GM11168 (cell line): Measurements from ENCODE around the gene PTK6.

ENCODE experiments used
- in situ Hi-C: fragments of 300-500 bp; cut with MboI; formaldehyde crosslinking; loops from one replicate; pipeline ENCODE4 v1.12.0; 2022; ENCODE audit warnings: low sequenced_read_pairs; ENCODE audit not compliant: unreplicated experiment

Gene PTK6

GRCh38 chr20:63559485-63560332, 22.5 kb upstream of the PTK6 start:
- in situ Hi-C loops, result loop anchor here (10.0 kb wide), 1 partner anchor 295 kb away; no protein-coding TSS in a partner anchor

DNA sequence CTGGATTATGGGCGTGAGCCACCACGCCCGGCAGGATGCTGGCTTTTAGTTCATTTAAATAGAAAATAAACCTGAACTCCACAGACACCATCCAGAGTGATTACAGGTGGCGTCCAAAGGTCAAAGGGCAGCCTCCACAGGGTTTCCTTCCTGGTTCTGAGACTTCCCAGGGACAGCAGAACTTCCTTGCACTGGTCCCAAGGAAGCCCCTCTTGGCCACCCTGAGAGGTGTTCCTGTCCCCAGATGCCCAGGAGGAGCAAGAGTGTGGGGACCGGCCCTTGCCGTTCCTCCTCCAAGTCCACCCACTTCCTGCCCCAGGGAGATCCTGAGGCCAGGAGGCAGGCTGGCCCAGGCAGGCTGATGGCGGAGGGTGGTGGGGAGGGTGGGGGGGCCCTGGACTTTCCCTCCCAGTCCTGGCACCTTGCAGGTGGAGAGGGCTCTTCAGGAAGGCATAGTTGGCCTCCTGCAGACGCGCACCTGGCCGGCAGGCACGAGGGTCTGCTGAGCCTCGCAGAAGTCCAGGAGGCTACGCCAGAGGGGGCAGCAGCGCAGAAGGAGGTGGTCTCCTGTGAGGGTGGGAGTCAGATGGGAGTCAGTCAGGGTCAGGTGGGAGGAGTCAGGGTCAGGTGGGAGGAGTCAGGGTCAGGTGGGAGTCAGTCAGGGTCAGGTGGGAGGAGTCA, 21.8 kb upstream of the PTK6 start:
- in situ Hi-C loops, result loop anchor here (10.0 kb wide), 1 partner anchor 296 kb away; no protein-coding TSS in a partner anchor

GRCh38 chr20:63557481-63557891, 20.3 kb upstream of the PTK6 start:
- in situ Hi-C loops, result loop anchor here (10.0 kb wide), 1 partner anchor 297 kb away; no protein-coding TSS in a partner anchor

GRCh38 chr20:63556873-63557478, 19.8 kb upstream of the PTK6 start:
- in situ Hi-C loops, result loop anchor here (10.0 kb wide), 1 partner anchor 298 kb away; no protein-coding TSS in a partner anchor

DNA sequence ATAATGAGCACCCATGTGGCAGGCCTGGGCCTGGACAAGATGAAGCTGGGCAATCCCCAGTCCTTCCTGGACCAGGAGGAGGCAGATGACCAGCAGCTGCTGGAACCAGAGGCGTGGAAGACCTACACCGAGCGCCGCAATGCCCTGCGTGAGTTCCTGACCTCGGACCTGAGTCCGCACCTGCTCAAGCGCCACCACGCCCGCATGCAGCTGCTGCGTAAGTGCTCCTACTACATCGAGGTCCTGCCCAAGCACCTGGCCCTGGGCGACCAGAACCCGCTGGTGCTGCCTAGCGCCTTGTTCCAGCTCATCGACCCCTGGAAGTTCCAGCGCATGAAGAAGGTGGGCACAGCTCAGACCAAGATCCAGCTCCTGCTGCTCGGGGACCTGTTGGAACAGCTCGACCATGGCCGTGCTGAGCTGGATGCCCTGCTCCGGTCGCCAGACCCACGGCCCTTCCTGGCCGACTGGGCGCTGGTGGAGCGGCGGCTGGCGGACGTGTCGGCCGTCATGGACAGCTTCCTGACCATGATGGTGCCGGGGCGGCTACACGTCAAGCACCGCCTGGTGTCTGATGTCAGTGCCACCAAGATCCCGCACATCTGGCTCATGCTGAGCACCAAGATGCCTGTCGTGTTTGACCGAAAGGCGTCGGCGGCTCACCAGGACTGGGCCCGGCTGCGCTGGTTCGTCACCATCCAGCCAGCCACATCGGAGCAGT, 18.6 kb upstream of the PTK6 start:
- in situ Hi-C loops, result loop anchor here (10.0 kb wide), 1 partner anchor 299 kb away; no protein-coding TSS in a partner anchor

DNA sequence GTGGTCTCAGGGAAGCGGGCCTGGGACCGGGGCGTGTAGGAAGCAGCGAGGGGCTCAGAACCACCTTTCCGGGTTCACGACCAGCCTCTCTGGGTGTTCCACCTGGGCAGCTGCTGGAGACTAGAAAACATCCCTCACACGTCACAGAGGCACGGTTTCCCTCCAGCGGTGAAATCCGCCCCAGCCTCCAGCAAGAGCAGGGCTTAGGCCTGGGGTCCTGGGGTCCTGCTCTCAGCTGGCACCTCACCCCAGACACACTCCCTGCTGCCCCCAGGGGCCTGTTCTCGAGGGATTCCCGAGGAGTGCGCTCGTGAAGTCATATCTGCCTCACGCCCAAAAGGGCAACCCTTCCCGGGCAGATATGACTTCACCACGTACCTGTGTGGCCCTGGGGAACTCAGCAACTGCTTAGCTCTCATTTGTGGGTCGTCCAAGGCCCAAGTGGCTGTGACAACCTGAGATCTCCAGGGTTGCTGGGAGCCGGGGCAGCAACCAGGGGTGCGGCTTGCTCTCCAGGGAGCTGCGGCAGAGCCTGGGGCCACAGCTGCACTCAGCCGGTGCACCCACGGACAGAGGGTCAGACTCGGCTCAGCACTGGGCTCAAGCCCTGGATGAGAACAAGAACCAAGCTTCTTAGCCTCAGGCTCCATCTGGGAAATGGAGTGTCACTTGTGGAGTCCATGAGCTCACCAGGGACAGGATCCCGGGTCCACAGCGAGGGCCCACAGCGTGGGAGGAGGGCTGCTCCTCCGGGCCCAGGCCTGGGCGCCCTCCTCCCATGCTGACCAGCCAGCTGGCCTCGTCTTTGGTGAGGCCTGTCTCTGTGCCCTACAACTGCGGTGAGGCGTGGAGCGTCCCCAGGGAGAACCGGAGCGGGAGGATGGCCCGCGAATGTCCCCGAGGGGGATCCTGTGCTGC, 17.4 kb upstream of the PTK6 start:
- in situ Hi-C loops, result loop anchor here (10.0 kb wide), 1 partner anchor 300 kb away; no protein-coding TSS in a partner anchor

DNA sequence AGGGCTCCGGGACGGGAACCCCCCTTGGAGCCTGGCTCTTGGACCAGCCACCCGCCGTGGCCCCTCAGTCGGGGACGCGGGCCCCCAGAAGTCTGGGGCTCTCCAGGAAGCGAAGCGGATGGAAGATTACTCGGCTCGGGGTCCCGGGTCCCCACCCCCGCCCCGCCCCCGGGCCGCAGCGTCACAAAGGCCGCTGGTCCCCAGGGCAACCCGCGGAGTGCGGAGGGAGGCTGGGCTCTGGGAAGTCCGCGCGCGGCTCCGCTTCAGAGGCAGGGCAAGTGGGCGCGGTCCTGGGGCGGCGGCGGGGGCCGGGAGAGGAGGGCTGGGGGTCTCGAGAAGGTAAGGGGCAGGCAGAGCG, 16.7 kb upstream of the PTK6 start, which contains the start of gene FNDC11:
FNDC11 (plus strand) TSS at position 227 of the 358 bp plus-strand sequence. CDS start 1,505 bp downstream, outside the sequence.
- in situ Hi-C loops, result loop anchor here (10.0 kb wide), 1 partner anchor 301 kb away; no protein-coding TSS in a partner anchor

GRCh38 chr20:63553251-63553932, 16.2 kb upstream of the PTK6 start:
- in situ Hi-C loops, result loop anchor here (10.0 kb wide), 1 partner anchor 301 kb away; no protein-coding TSS in a partner anchor

- in situ Hi-C loops, result loop anchor here (10.0 kb wide), 1 partner anchor 302 kb away; no protein-coding TSS in a partner anchor
These were observed 15.5 kb upstream of the PTK6 start for GRCh38 chr20:63552481-63553249.

DNA sequence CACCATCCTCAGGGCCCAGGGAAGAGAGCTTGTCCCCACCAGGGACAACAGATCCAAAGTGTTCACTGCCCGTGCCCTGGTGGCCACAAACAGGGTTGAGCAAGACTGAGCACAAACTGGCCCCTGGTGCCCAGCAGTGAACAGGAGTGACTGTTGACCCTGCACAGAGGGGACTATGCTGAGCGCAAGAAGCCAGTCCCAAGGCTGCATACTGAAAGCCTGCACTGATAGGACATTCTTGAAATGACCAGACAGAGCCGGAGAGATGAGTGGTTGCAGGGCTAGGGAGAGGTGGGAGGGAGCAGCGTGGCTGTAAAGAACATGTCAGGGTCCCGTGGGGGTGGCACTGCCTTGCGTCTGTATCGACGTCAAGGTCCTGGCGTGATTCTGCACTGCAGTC, 13.9 kb upstream of the PTK6 start:
- in situ Hi-C loops, result loop anchor here (10.0 kb wide), 1 partner anchor 304 kb away; no protein-coding TSS in a partner anchor

DNA sequence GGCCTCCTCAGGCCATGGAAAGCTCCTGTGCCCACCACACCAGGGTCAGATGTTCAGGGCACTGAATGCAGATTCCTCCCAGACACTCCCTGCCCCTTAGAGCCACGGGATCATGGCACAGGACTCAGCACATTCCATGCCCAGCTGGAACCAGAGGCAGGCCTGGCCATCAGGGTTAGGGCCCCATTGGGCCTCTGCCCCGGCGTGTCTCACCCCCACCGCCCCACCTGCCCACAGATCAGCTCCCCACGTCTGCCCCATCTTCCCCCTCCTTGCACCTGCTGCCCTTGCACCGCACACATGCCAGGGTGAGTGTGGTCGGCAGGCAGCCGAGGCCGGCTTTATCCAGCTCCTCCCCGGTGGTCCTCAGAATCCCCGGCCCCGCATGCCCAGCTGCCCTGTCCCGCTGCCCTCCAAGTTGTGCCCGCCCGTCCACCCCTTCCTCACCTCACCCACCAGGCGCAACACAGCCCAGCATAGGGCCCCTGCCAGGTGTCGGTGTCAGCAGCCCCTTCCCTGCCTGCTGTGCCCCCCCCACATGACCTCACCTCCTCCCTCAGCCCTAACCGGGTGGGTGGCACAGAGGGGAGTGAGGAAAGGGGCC, 12.6 kb upstream of the PTK6 start:
- in situ Hi-C loops, result loop anchor here (10.0 kb wide), 1 partner anchor 305 kb away; no protein-coding TSS in a partner anchor

GRCh38 chr20:63549019-63549418, 11.8 kb upstream of the PTK6 start:
- in situ Hi-C loops, result no loop called here

DNA sequence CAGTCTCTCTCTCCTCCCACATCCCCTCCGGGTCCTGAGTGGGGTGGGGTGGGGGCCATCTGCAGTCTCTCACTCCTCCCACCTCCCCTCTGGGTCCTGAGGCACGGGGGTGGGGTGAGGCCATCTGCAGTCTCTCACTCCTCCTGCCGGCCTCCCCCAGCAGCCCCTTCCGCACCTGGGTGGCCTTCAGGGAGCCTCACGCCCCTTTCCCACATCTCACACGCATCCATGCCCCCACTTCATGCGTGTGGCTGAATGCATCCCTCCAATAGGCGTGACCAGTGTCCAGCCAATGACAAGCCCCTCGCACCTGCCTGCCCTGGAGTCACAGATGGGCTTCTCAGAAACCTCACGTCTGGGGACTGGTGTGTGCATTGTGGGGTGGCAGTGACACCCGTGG, 11.4 kb upstream of the PTK6 start:
- in situ Hi-C loops, result no loop called here

DNA sequence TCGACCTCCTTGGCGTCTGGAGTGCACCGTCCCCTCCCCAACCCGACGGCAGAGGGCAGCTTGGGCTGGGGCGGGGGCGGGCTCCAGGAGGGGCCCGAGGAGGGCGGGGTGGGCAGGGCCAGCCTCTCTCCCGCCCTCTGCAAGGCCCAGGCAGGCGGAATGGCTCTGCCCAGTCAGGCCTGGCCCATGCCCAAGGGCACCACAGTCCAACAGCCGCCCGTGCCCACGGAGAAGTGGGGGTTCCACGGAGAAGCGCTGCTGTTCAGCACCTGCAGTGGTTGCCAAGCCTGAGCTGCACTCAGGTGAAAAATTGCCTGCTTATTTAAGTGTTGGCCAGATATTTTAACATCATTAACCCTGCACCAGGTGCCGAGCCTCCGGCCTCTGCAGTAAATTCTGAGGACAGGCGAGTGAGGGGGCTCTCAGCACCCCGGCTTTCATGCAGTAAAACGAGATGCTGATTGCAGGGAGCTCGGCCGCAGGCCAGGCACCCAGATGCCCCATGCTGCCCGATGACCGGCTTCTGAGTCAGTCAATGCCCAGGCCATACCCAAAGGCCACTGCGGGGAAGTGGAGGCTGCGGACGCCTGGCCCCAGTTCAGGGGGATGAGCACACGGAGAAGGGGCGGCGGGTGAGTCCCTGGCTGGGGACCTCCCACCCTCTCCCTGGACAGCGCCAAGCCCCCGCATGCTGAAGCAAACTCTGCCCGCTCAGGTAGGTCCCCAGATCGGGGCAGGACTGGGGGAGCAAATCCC, 10.7 kb upstream of the PTK6 start, which contains the start of gene SRMS:
SRMS (minus strand) TSS at position 25 of the 756 bp plus-strand sequence. CDS start 286 bp downstream, outside the sequence.
- in situ Hi-C loops, result no loop called here

DNA sequence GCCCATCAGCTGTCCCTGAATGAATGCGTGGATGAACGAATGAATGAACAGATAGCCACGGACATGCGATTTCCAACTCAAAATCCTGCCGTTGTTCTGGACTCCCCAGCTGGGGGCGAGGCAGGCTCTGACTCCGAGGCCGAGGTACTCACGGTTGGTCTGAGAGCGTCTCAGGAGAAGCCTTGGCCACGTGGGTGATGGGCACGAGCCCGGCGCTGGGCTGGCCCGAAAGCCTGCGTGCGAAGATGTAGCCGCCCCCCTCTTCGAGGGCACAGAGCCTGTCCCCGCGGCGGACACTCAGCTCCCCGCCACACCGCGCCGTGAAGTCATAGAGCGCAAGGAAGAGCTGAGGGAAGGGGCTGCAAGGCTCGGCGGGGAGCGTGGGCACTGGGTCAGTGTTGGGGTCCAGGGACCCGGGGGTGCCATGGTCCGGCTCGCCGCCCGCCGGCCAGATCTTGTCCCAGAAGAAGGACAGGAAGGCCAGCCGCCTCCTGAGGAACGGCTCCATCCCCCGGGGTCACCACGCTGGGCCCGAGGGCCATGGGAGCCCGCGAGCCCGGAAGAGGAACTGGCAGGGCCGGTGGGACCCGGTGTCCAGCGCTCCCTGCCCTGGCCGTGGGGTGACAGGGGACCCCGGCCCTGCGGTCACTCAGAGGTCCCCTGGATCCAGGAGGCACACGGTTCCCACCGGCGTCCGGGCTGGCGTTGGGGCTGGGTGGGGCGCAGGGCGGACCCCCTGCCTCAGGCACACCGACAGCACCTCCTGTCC, 10.0 kb upstream of the PTK6 start:
- in situ Hi-C loops, result no loop called here
